ENCODE measurements around the gene ATP1A1. TPM values are rescaled to one million over a fixed set of nuclear protein-coding genes. Genes with fewer than 3 reads are reported as not detected.

Gene ATP1A1
- total RNA-seq, 1 experiment from 2014 or later: 181 TPM

GRCh38 chr1:116408193-116408592 lies 35.1 kb downstream of the ATP1A1 start:
- no peaks in the 10 kb centered on the region for H3K9me3 ChIP-seq (ENCODE audit: low read length)
- TF ChIP-seq EZH2phosphoT487 (IDR thresholded peaks at IDR 0.05; ENCODE audit: borderline replicate concordance, low read length): no peak
- no TSS peak for BruUV-seq (replicated peaks)
- no peaks in the 10 kb centered on the region for H3K79me2 ChIP-seq (ENCODE audit: low read length)
- H2AFZ ChIP-seq (ENCODE audit: low read length): no peak overlapping the region
- H3K4me3 ChIP-seq (ENCODE audit: low read length): no peak overlapping the region
- ATAC-seq: no peak
- intact Hi-C loops (cut with micrococcal nuclease): loop anchor here (10.0 kb wide), 1 partner anchor 77 kb away; no protein-coding TSS in a partner anchor
- no peaks in the 10 kb centered on the region for H3K27me3 ChIP-seq (ENCODE audit: low read length)
- no peaks in the 10 kb centered on the region for H3F3A ChIP-seq (ENCODE audit: low read length, unreplicated experiment)
- H3K4me1 ChIP-seq (ENCODE audit: insufficient read depth, low read length): peaks cover 12% of the 10 kb centered on the region; the same call in 1 of the 2 replicates
- DNase-seq: no peak
- no peaks in the 10 kb centered on the region for H4K20me1 ChIP-seq (ENCODE audit: low read length)
- no peaks in the 10 kb centered on the region for H3K9me2 ChIP-seq (replicated peaks; ENCODE audit: low read length)
- ChIA-PET POLR2A (ENCODE audit: unreplicated experiment) (interaction anchor here (0.6 kb wide), 1 partner anchor 35 kb away, joined by 5 read pairs; the partner anchor contains the start of gene ATP1A1), CTCF (no interaction called here)
- H3K27ac ChIP-seq (ENCODE audit: low read length): no peak overlapping the region
- no peak overlapping the region for H3K9ac ChIP-seq (ENCODE audit: low read length)
- H3K36me3 ChIP-seq (ENCODE audit: low read depth, low read length): peaks cover 27% of the 10 kb centered on the region
- no peak overlapping the region for H3K4me2 ChIP-seq (ENCODE audit: low read length)

DNA sequence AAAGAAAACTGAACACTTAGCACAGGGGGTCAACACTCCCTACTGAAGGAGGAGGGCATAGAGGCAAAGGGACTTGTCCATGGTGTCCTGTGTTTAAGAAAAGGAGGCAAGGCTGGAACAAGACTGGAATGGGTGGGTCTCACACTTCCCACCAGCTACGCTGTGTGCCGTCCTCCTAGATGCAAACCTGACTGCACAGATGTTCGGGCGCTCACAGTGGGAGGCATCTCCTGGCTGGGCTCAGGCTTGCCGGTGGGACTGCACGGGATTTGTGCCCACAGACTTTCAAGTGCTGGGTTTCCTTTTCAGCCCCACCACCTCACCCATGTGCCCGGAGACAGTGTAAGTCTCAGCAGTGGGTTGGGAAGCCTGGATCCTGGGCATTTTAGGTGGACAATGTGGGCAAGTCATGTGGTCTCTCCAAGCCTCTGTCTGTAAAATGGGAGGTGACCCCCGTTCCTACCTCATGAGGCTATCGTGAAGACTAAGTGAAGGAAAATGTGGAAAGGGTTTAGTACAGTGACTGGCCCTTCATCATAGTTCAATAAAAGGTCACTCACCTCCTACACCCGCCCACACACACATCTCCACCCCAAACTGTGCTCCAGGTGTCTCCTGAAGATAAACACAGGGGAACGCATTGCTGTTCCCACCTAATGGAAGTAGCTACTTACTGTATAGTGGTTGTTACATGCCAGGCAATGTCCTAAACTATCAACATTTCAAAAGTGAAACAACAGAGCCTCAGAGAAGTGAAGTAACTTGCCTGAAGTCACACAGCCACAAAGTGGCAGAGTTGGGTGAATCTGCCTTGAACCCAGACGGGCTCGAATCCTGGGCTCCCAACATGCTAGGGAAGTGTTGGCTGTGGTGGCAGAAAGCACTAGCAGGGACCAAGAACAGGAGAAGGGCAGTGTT lies 36.0 kb downstream of the ATP1A1 start:
- H3K4me1 ChIP-seq (ENCODE audit: insufficient read depth, low read length): 0 out of 2 replicates have a peak, but pooled peaks cover 6% of the 10 kb centered on the region
- H3K9me2 ChIP-seq (replicated peaks; ENCODE audit: low read length): no peaks in the 10 kb centered on the region
- no peak for ATAC-seq
- H3K4me2 ChIP-seq (ENCODE audit: low read length): no peak overlapping the region
- no peaks in the 10 kb centered on the region for H3K27me3 ChIP-seq (ENCODE audit: low read length)
- H3K9ac ChIP-seq (ENCODE audit: low read length): no peak overlapping the region
- H4K20me1 ChIP-seq (ENCODE audit: low read length): no peaks in the 10 kb centered on the region
- ChIA-PET CTCF (no interaction called here), POLR2A (ENCODE audit: unreplicated experiment) (interaction anchor here (0.6 kb wide), 1 partner anchor 36 kb away, joined by 5 read pairs; the partner anchor contains the start of gene ATP1A1)
- TF ChIP-seq EZH2phosphoT487 (IDR thresholded peaks at IDR 0.05; ENCODE audit: borderline replicate concordance, low read length) (no peak), EZH2 (IDR thresholded peaks at IDR 0.05; ENCODE audit: low read length, unreplicated experiment) (no peak), CTCF (conservative IDR thresholded peaks at IDR 0.05; ENCODE audit: low read depth, low read length) (no peak)
- intact Hi-C loops (cut with micrococcal nuclease): loop anchor here (10.0 kb wide), 1 partner anchor 76 kb away; no protein-coding TSS in a partner anchor
- no peaks in the 10 kb centered on the region for H3K9me3 ChIP-seq (ENCODE audit: low read length)
- no peaks in the 10 kb centered on the region for H3F3A ChIP-seq (ENCODE audit: low read length, unreplicated experiment)
- H2AFZ ChIP-seq (ENCODE audit: low read length): no peak overlapping the region
- H3K27ac ChIP-seq (ENCODE audit: low read length): no peak overlapping the region
- no peak overlapping the region for H3K4me3 ChIP-seq (ENCODE audit: low read length)
- H3K36me3 ChIP-seq (ENCODE audit: low read depth, low read length): peaks cover 18% of the 10 kb centered on the region
- no peak for DNase-seq
- BruUV-seq (replicated peaks): no TSS peak
- H3K79me2 ChIP-seq (ENCODE audit: low read length): no peaks in the 10 kb centered on the region

- no peak overlapping the region for H3K4me2 ChIP-seq (ENCODE audit: low read length)
- ChIA-PET CTCF (no interaction called here), POLR2A (ENCODE audit: unreplicated experiment) (no interaction called here)
- no peak for DNase-seq
- no peaks in the 10 kb centered on the region for H3K9me3 ChIP-seq (ENCODE audit: low read length)
- H3K9ac ChIP-seq (ENCODE audit: low read length): no peak overlapping the region
- intact Hi-C loops (cut with micrococcal nuclease): loop anchor here (10.0 kb wide), 1 partner anchor 75 kb away; no protein-coding TSS in a partner anchor
- peaks cover 11% of the 10 kb centered on the region; the same call in 1 of the 2 replicates for H3K36me3 ChIP-seq (ENCODE audit: low read depth, low read length)
- H3K4me1 ChIP-seq (ENCODE audit: insufficient read depth, low read length): no peaks in the 10 kb centered on the region
- no peaks in the 10 kb centered on the region for H3K27me3 ChIP-seq (ENCODE audit: low read length)
- no peaks in the 10 kb centered on the region for H3K79me2 ChIP-seq (ENCODE audit: low read length)
- no peaks in the 10 kb centered on the region for H3K9me2 ChIP-seq (replicated peaks; ENCODE audit: low read length)
- no peak overlapping the region for H3K4me3 ChIP-seq (ENCODE audit: low read length)
- no peaks in the 10 kb centered on the region for H3F3A ChIP-seq (ENCODE audit: low read length, unreplicated experiment)
- no peak overlapping the region for H3K27ac ChIP-seq (ENCODE audit: low read length)
- H4K20me1 ChIP-seq (ENCODE audit: low read length): no peaks in the 10 kb centered on the region
- TF ChIP-seq EZH2 (IDR thresholded peaks at IDR 0.05; ENCODE audit: low read length, unreplicated experiment) (no peak), CTCF (conservative IDR thresholded peaks at IDR 0.05; ENCODE audit: low read depth, low read length) (no peak), EZH2phosphoT487 (IDR thresholded peaks at IDR 0.05; ENCODE audit: borderline replicate concordance, low read length) (no peak)
- no peak overlapping the region for H2AFZ ChIP-seq (ENCODE audit: low read length)
- BruUV-seq (replicated peaks): no TSS peak
- ATAC-seq: peak; percentile 29; the same call in 1 of the 2 replicates
Measured at GRCh38 chr1:116409751-116410191, 36.7 kb downstream of the ATP1A1 start.

All from PC-3 (cell line).